DND-41 (cell line): ENCODE results near the gene YLPM1.

ENCODE experiments used
- ATAC-seq: fragments of 200-7000 bp; cut with Tn5 transposase; 3 replicates; pipeline ENCODE4 v1.9.1; 2021; ENCODE audit warnings: low read depth; ENCODE audit not compliant: insufficient read depth
- DNase-seq: peaks from one replicate; pipeline ENCODE4 v3.0.0-alpha.2; 2020
- H2AFZ ChIP-seq: 2 replicates; pipeline ENCODE4 v1.6.0; 2012; ENCODE audit warnings: low read depth, low read length
- H3K27ac ChIP-seq: 2 replicates; pipeline ENCODE4 v1.5.1; 2012; ENCODE audit warnings: low read length, inconsistent platforms
- H3K27me3 ChIP-seq: fragments of 200-600 bp; sonication (generic); 2 replicates; pipeline ENCODE4 v1.6.0; 2012; ENCODE audit warnings: low read length, mild to moderate bottlenecking, inconsistent platforms; ENCODE audit not compliant: insufficient read depth, poor library complexity
- H3K36me3 ChIP-seq: 2 replicates; pipeline ENCODE4 v1.5.1; 2012; ENCODE audit warnings: low read length, inconsistent platforms; ENCODE audit not compliant: insufficient read depth
- H3K4me1 ChIP-seq: 2 replicates; pipeline ENCODE4 v1.5.1; 2012; ENCODE audit warnings: mild to moderate bottlenecking, low read length; ENCODE audit not compliant: insufficient read depth
- H3K4me2 ChIP-seq: 2 replicates; pipeline ENCODE4 v1.6.0; 2012; ENCODE audit warnings: mild to moderate bottlenecking, moderate library complexity, low read length, inconsistent platforms; ENCODE audit not compliant: insufficient read depth
- H3K4me3 ChIP-seq, 2 experiments: fragments of 200-600 bp in 1 of 2; shearing (Covaris generic) in 1 of 2; 2 replicates each; pipeline ENCODE4 v1.5.1; 2012 to 2016; ENCODE audit warnings: inconsistent platforms in 2 of 2, low read length in 2 of 2, mild to moderate bottlenecking in 2 of 2, low read depth in 1 of 2, moderate library complexity in 1 of 2
- H3K79me2 ChIP-seq: 2 replicates; pipeline ENCODE4 v1.6.0; 2012; ENCODE audit warnings: low read length, inconsistent platforms; ENCODE audit not compliant: insufficient read depth
- H3K9ac ChIP-seq: 2 replicates; pipeline ENCODE4 v1.6.0; 2012; ENCODE audit warnings: low read depth, mild to moderate bottlenecking, inconsistent platforms, low read length, moderate library complexity
- H3K9me3 ChIP-seq: 2 replicates; pipeline ENCODE4 v1.5.1; 2012; ENCODE audit warnings: low read length, moderate library complexity, mild to moderate bottlenecking, inconsistent platforms; ENCODE audit not compliant: insufficient read depth, severe bottlenecking
- H4K20me1 ChIP-seq: 2 replicates; pipeline ENCODE4 v1.6.0; 2012; ENCODE audit warnings: low read length; ENCODE audit not compliant: insufficient read depth
- EZH2 ChIP-seq: IDR thresholded peaks from 3 replicates; pipeline ENCODE4 v1.6.1; 2012; ENCODE audit warnings: borderline replicate concordance, low read depth, mild to moderate bottlenecking, moderate library complexity, low read length, inconsistent platforms; ENCODE audit not compliant: severe bottlenecking
- TF ChIP-seq, protein P1 (sequence below): IDR thresholded peaks from 2 replicates; pipeline ENCODE4 v1.5.1; 2012; ENCODE audit warnings: borderline replicate concordance, low read length, moderate library complexity, mild to moderate bottlenecking; ENCODE audit not compliant: poor library complexity, severe bottlenecking; ENCODE audit errors: extremely low read depth

Gene YLPM1

DNA sequence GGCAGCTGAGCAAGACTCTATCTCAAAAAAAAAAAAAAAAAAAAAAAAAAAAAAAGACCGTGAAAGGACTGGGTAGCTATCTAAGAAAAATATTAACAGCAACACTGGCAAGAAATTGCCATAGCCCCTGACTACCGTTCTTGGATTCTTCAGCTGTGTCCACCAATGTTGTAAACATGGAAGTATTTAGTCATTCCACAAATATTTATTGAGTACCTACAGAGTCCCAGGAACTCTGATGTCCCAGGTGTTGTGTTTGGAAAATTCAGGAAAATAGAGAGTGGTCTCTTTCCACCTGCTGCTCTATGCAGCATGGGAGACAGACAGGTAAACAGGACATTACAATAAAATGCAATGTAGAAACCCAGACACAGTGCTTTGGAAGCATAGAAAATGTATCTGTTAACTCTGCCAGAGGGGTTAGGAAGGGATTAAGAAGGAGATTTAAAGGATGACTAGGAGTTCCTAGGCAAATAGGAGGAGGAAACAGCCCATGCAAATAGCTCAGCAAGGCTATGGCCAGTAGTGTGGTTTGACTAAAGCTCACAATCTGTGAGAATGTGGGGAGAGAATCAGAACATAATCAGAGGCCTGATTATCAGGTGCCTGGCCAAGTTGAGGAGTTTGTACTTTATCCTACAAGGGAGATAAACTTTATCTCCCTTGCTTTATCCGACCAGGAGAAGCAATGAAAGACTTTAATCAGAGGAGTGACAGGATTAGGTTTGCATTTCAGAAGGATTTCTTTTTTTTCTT is 116.5 kb downstream of the YLPM1 start:
- Histone ChIP-seq H3K27me3 (no peaks in the 10 kb centered on the region), H3K4me2 (no peak overlapping the region), H3K79me2 (peaks cover 37% of the 10 kb centered on the region), H3K4me1 (peaks cover 34% of the 10 kb centered on the region), H3K36me3 (peaks cover 4% of the 10 kb centered on the region), H4K20me1 (peaks cover 21% of the 10 kb centered on the region; the same call in 1 of the 2 replicates), H3K9ac (no peak overlapping the region), H3K4me3 (no peak overlapping the region), H3K27ac (no peak overlapping the region), H2AFZ (peak overlapping the region; percentile 51), H3K9me3 (no peaks in the 10 kb centered on the region)
- no peak for TF ChIP-seq EZH2
- TF ChIP-seq, protein P1, sequence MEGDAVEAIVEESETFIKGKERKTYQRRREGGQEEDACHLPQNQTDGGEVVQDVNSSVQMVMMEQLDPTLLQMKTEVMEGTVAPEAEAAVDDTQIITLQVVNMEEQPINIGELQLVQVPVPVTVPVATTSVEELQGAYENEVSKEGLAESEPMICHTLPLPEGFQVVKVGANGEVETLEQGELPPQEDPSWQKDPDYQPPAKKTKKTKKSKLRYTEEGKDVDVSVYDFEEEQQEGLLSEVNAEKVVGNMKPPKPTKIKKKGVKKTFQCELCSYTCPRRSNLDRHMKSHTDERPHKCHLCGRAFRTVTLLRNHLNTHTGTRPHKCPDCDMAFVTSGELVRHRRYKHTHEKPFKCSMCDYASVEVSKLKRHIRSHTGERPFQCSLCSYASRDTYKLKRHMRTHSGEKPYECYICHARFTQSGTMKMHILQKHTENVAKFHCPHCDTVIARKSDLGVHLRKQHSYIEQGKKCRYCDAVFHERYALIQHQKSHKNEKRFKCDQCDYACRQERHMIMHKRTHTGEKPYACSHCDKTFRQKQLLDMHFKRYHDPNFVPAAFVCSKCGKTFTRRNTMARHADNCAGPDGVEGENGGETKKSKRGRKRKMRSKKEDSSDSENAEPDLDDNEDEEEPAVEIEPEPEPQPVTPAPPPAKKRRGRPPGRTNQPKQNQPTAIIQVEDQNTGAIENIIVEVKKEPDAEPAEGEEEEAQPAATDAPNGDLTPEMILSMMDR, result no peak
- ATAC-seq (no peak), DNase-seq (no peak)

DNA sequence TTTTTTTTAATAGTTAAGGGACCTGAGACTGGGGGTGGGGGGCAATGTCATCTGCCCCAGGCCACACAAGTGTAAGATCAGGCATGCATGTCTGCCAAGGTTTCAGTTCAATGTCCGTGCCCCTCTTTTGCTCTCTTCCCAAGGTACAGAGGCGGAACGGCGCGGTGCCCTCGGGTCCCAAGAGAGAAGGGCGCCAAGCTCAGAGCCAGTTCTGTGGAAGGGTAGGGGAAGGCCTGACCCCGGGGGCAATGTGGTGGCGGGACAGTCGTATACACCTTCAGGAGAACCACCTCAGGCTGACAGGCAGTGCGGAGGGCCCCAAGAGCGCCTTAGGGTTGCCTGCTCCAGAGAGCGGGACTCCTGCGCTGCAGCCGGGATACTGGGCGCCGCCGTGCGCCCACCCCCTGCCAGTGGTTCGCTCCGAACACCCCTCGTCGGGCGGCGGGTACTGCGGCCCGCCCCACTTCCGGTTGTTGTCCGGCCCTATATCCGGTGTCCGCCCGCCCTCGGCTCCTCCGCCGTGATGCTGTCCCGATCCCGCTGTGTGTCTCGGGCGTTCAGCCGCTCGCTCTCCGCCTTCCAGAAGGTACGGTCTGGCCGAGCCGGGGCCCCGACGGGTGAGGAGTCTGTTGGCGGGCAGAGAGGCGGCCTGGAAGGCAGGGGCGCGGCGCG is 118.5 kb downstream of the YLPM1 start, which contains the start of gene DLST:
DLST (plus strand) TSS at position 486 of the 672 bp plus-strand sequence; CDS start at position 524, 38 bp downstream.
- DNase-seq, result peak; percentile 89
- H3K4me3 ChIP-seq, result peak within 1 kb of the TSS; percentile 79 to 87
- H3K27me3 ChIP-seq, result no peaks in the 10 kb centered on the region
- peak within 1 kb of the TSS; percentile 96 for H3K27ac ChIP-seq
- peaks cover 57% of the 10 kb centered on the region for H3K79me2 ChIP-seq
- H3K9me3 ChIP-seq, result no peaks in the 10 kb centered on the region
- H2AFZ ChIP-seq, result peak within 1 kb of the TSS; percentile 95
- peaks cover 23% of the 10 kb centered on the region for H3K36me3 ChIP-seq
- no peak for TF ChIP-seq EZH2
- TF ChIP-seq, protein P1, result no peak
- peak; percentile 93 for ATAC-seq
- peak within 1 kb of the TSS; percentile 93 for H3K9ac ChIP-seq
- peaks cover 44% of the 10 kb centered on the region for H3K4me1 ChIP-seq
- H4K20me1 ChIP-seq, result peaks cover 39% of the 10 kb centered on the region; the same call in 1 of the 2 replicates
- peak within 1 kb of the TSS; percentile 89 for H3K4me2 ChIP-seq

DNA sequence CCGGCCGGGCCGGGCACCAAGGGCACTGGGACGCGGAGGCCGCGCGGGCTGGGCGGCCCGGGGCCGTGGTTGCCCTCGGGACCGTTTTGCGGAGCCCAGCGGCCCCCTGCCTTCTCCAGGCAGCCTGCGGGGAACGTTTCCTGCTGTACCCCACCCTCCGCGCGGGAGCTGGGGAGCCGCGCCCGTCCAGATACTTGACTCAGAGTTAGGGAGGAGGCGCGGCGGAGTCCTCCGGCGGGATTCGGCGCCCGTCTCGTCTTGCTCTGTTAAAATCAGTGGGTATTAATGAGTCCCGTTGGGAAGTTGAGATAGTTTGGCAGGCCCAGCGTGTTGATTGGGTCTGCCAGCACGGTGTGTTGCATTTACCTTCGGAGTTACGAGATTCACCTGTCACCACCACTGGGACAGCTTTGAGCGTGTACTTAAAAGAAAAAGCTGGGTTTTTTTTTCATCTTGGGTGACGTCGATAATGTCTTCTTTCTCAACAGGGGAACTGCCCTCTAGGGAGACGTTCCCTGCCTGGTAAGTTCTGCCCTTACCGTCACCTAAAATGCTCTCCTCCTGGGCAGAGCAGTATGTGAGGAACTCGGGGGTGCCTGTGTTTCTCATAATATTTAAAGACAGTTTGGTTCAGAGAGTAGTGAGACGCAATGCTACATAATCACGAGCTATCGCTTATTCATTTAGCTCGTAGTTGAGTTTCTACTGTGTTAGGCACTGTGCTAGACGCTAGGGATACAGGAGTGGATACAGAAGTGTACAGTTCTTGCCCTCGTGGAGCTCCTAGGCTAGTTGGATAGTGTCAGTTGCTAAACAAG is 119.2 kb downstream of the YLPM1 start:
- peak; percentile 48 for ATAC-seq
- H4K20me1 ChIP-seq, result peaks cover 40% of the 10 kb centered on the region; the same call in 1 of the 2 replicates

More for the DNA sequence above, 119.2 kb downstream of the YLPM1 start:
- H3K36me3 ChIP-seq, result peaks cover 30% of the 10 kb centered on the region
- H3K9ac ChIP-seq, result peak overlapping the region; percentile 93
- peak; percentile 58 for DNase-seq
- H3K27me3 ChIP-seq, result no peaks in the 10 kb centered on the region
- H2AFZ ChIP-seq, result peak overlapping the region; percentile 95
- H3K4me3 ChIP-seq, result peak overlapping the region; percentile 79 to 87
- peak overlapping the region; percentile 89 for H3K4me2 ChIP-seq
- no peaks in the 10 kb centered on the region for H3K9me3 ChIP-seq
- peaks cover 44% of the 10 kb centered on the region for H3K4me1 ChIP-seq
- TF ChIP-seq EZH2, result no peak
- TF ChIP-seq, protein P1, result no peak
- H3K27ac ChIP-seq, result peak overlapping the region; percentile 96
- peaks cover 64% of the 10 kb centered on the region for H3K79me2 ChIP-seq
